Measurements from ENCODE around the gene SLF1.
"Not testable (repeated sequence)": the region's sequence is repeated elsewhere in the genome, so short reads cannot be mapped to it uniquely, and the experiment has no call there.

SLF1 gene

DNA sequence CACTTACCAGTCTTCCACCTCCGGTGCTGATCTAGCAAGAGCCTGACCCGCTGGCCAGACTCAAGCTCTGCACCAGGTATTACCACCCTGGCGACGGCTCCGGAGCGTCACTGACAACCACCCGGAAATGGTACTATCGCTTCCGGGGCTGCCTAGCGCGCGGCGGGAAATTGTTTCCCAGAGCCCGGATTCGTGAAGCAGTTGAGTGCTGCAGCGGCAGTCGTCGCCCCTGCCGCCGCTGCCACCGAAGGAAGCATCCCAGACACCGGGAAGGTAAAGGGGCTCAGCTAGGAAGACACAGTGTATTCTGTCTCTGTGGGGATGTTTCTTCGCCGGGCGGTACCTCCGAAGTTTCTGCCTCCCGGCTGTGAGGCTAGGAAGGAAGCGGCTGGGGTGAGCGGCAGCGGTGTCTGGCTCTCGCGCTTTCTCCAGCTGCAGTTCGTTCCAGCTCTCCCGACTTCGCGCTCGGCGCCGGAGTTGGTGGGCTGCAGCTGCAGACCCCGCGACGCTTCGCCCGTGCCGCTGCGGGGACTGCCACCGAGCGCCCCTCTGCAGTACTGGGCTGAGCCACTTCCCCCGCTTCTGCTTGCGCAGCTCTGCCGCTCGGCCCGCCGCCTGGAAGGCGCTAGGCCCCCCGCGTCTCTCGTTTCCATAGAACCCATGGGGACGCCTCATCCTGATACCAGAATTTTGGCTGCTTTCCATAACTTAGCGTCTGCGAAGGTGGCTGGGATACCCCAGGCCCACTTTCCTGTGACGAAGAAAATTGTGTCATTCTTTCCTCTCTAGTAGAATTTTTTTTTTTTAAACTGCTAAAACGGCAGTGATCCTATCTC, at the start of gene SLF1, which contains the start of gene KIAA0825:
Gene SLF1 (plus strand): TSS at position 177 of the 836 bp plus-strand sequence. CDS start 10,142 bp downstream, outside the sequence.
Gene KIAA0825 (minus strand): TSS at position 112 of the 836 bp plus-strand sequence. CDS start 81,478 bp downstream, outside the sequence.
- Histone ChIP-seq H3K4me2 (ENCODE audit: low read length) (peak within 1 kb of the TSS; percentile 96), H3K4me3 (ENCODE audit: low read depth, low read length) (peak within 1 kb of the TSS; percentile 85), H3K79me2 (peaks cover 19% of the 10 kb centered on the region), H2AFZ (peak within 1 kb of the TSS; percentile 93), H3K27me3 (ENCODE audit: control insufficient read depth, insufficient read depth, low read length) (no peaks in the 10 kb centered on the region), H3K27ac (peak within 1 kb of the TSS; percentile 93), H3K36me3 (ENCODE audit: control insufficient read depth, insufficient read depth, low read length) (no peaks in the 10 kb centered on the region), H3K9ac (peak within 1 kb of the TSS; percentile 64), H3K9me3 (ENCODE audit: control insufficient read depth, low read length) (no peaks in the 10 kb centered on the region), H3K4me1 (peaks cover 3% of the 10 kb centered on the region)
- TF ChIP-seq, protein P1, sequence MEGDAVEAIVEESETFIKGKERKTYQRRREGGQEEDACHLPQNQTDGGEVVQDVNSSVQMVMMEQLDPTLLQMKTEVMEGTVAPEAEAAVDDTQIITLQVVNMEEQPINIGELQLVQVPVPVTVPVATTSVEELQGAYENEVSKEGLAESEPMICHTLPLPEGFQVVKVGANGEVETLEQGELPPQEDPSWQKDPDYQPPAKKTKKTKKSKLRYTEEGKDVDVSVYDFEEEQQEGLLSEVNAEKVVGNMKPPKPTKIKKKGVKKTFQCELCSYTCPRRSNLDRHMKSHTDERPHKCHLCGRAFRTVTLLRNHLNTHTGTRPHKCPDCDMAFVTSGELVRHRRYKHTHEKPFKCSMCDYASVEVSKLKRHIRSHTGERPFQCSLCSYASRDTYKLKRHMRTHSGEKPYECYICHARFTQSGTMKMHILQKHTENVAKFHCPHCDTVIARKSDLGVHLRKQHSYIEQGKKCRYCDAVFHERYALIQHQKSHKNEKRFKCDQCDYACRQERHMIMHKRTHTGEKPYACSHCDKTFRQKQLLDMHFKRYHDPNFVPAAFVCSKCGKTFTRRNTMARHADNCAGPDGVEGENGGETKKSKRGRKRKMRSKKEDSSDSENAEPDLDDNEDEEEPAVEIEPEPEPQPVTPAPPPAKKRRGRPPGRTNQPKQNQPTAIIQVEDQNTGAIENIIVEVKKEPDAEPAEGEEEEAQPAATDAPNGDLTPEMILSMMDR (IDR thresholded peaks at IDR 0.05): no peak

DNA sequence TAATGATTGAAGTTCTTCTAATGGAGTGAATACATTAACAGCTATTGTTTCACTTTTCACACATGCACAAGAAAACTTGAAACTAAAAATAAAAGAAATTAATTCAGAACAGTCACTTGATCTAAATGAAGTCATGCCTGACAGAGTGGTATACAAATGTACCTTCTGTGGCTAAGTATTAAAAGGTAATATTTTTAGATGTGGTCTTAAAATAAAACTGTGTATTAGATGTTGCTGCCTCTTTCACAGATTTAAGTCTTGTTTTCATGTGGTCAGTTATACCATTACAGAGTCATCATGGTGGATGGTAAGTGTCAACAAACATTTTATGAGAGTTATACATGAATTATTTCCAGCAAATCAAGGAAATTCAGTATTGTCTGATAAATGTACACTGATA, 47.1 kb upstream of the SLF1 start:
- Histone ChIP-seq H3K27me3 (ENCODE audit: control insufficient read depth, insufficient read depth, low read length) (no peaks in the 10 kb centered on the region), H3K4me1 (no peaks in the 10 kb centered on the region), H3K4me3 (ENCODE audit: low read depth, low read length) (no peak overlapping the region), H3K36me3 (ENCODE audit: control insufficient read depth, insufficient read depth, low read length) (no peaks in the 10 kb centered on the region), H3K9ac (no peak overlapping the region), H2AFZ (no peak overlapping the region), H3K4me2 (ENCODE audit: low read length) (no peak overlapping the region), H3K79me2 (no peaks in the 10 kb centered on the region), H3K9me3 (ENCODE audit: control insufficient read depth, low read length) (no peaks in the 10 kb centered on the region), H3K27ac (no peak overlapping the region)
- TF ChIP-seq, protein P1 (IDR thresholded peaks at IDR 0.05): no peak

DNA sequence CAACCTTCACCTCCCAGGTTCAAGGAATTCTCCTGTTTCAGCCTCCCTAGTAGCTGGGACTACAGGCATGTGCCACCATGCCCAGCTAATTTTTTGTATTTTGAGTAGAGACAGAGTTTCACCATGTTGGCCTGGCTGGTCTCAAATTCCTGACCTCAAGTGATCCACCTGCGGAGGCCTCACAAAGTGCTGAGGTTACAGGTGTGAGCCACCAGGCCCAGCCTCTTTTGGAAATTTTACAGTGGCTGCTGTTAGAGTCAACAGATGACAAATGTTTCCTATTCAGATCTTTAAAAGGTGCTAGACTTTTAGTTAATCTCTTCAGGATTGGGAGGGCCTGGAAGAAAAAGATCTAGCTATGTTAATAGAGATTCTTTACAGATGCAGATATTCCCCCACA, 45.1 kb upstream of the SLF1 start:
- not testable (repeated sequence) for H3K4me3 ChIP-seq (ENCODE audit: low read depth, low read length); H3K79me2 ChIP-seq; H3K36me3 ChIP-seq (ENCODE audit: control insufficient read depth, insufficient read depth, low read length); H3K27ac ChIP-seq; H2AFZ ChIP-seq; H3K27me3 ChIP-seq (ENCODE audit: control insufficient read depth, insufficient read depth, low read length); H3K4me1 ChIP-seq; H3K4me2 ChIP-seq (ENCODE audit: low read length); H3K9ac ChIP-seq; H3K9me3 ChIP-seq (ENCODE audit: control insufficient read depth, low read length)

DNA sequence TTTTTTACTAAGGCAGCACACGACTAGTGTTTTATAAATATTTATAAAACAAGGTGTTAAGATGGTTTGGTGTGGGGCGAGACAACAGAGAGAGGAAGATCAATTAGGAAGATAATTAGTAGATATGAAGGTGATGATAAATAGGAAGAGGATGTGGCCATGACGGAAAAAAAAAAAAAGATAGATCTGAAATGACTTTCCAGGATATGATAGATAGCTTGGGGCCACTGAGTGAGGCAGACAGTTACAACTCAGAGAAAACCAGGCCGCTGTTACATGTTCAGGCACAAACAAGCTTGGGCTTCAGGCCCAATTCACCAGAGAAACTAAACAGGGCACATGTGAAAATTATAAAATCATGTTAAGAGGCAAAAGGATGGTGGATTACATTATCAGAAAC, 43.3 kb upstream of the SLF1 start:
- TF ChIP-seq, protein P1 (IDR thresholded peaks at IDR 0.05): no peak
- H3K79me2 ChIP-seq: no peaks in the 10 kb centered on the region
- H3K27ac ChIP-seq: no peak overlapping the region
- H3K4me3 ChIP-seq (ENCODE audit: low read depth, low read length): no peak overlapping the region
- no peak overlapping the region for H3K9ac ChIP-seq
- H3K36me3 ChIP-seq (ENCODE audit: control insufficient read depth, insufficient read depth, low read length): no peaks in the 10 kb centered on the region
- H3K4me2 ChIP-seq (ENCODE audit: low read length): no peak overlapping the region
- no peaks in the 10 kb centered on the region for H3K4me1 ChIP-seq
- no peaks in the 10 kb centered on the region for H3K9me3 ChIP-seq (ENCODE audit: control insufficient read depth, low read length)
- no peaks in the 10 kb centered on the region for H3K27me3 ChIP-seq (ENCODE audit: control insufficient read depth, insufficient read depth, low read length)
- H2AFZ ChIP-seq: no peak overlapping the region

- Histone ChIP-seq H3K79me2 (no peaks in the 10 kb centered on the region), H3K4me3 (ENCODE audit: low read depth, low read length) (no peak overlapping the region), H3K9me3 (ENCODE audit: control insufficient read depth, low read length) (no peaks in the 10 kb centered on the region), H3K36me3 (ENCODE audit: control insufficient read depth, insufficient read depth, low read length) (no peaks in the 10 kb centered on the region), H3K27me3 (ENCODE audit: control insufficient read depth, insufficient read depth, low read length) (no peaks in the 10 kb centered on the region), H3K4me1 (no peaks in the 10 kb centered on the region), H2AFZ (no peak overlapping the region), H3K4me2 (ENCODE audit: low read length) (no peak overlapping the region), H3K27ac (no peak overlapping the region), H3K9ac (no peak overlapping the region)
- TF ChIP-seq, protein P1 (IDR thresholded peaks at IDR 0.05): no peak
Measured at GRCh38 chr5:94577466-94578245, 40.8 kb upstream of the SLF1 start.
